Hindlimb muscle (tissue), 1 donor: ENCODE measurements around the gene SCNN1A. TPM values are rescaled to one million over a fixed set of nuclear protein-coding genes. Genes with fewer than 3 reads are reported as not detected.

ENCODE experiments used
- DNase-seq: peaks from one replicate; pipeline ENCODE4 v3.0.0-alpha.2; 2013
- polyA plus RNA-seq: library from polyadenylated mRNA; unstranded; fragments of 120-200 nt; gene quantifications from one replicate; pipeline ENCODE4 v1.2.1, GENCODE V29; 2013; ENCODE audit not compliant: insufficient read length

Gene SCNN1A
- polyA plus RNA-seq, 1 donor, result 0.49 TPM

DNA sequence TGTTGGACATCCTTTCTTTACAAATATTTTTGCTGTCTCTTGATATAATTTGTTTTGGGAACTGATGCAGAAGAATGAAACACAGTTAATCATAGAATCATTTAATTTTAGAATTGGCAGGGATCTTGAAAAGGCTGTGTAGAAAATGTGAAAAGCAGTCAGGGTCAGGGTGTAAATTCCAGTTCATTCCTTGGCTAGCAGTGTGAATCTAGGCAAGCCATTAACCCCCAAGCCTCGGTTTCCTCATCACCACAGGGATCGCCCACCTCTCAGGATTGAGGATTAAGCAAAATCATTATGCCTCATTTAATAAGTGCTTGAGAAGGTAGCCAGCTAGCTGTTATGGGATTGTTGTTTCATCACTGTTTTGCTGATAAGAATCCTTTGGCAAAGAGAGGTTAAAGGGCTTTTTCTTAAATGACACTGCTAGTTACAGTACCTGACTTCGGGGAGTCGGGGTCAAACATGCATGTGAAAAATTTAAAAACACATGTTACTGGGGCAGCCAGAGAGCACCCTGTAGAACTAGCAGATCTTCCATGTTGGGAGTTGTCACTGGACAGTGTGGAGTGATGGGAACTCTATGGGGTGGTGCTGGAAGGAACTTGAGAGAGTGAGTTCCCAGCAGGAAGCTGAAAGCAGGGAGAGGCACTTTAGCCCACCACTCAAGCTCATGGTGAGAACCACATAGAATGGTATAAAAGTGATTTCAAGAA lies 44.2 kb downstream of the SCNN1A start:
- no peak for DNase-seq

- DNase-seq, result no peak
These were observed 45.2 kb downstream of the SCNN1A start for GRCh38 chr12:6330192-6330591.

GRCh38 chr12:6329703-6330064 lies 45.7 kb downstream of the SCNN1A start:
- no peak for DNase-seq

- no peak for DNase-seq
These were observed 46.2 kb downstream of the SCNN1A start for GRCh38 chr12:6328945-6329702.

DNA sequence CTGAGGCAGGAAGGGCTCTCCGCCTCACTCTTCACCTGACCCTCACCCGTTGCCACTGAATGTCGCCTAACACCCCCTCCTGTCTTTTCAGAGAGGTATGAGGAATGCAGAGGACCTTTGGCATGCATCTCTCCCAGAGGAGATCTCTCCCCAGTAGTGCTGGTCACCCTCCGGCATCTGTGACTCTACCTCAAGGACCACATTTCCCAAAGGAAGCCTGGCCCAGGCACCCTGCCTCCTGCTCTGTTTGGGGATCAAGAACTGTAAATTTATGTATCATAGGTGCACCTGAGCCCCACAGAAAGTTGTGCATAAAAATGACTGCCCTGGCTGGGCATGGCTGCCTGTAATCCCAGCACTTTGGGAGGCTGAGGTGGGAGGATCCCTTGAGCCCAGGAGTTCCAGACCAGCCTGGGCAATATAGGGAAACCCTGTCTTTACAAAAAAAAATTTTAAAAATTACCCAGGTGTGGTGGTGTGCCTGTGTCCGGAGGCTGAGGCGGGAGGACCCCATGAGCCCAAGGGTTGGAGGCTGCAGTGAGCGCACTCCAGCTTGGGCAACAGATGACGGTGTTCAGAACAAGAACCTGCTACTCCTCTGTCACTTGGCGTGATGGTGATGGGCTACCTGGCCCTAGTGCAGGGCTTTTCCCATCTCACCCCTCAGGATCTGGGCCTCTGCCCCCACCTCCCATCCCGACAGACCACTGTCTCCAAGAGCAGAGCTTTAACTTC lies 47.2 kb downstream of the SCNN1A start:
- DNase-seq, result no peak

DNA sequence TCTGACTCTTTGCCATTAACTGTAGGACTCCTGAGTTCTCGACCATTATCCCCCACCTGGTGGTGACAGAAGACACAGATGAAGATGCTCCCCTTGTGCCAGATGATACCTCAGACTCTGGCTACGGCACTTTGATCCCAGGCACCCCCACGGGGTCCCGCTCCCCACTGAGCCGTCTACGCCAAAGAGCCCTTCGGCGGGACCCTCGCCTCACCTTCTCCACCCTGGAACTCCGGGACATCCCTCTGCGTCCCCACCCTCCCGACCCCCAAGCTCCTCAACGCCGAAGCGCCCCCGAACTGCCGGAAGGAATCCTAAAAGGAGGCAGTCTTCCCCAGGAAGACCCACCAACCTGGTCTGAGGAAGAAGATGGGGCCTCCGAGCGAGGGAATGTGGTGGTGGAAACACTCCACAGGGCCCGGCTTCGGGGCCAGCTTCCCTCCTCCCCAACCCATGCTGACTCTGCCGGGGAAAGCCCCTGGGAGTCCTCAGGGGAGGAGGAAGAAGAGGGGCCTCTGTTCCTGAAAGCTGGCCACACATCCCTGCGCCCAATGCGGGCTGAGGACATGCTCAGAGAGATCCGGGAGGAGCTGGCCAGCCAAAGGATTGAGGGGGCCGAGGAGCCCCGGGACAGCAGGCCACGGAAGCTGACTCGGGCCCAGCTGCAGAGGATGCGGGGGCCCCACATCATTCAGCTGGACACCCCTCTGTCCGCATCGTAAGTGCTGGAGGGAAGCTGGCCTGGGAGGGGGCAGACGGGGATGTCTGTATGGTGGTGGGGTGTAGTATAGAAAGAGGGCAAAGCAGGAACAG lies 47.9 kb downstream of the SCNN1A start:
- no peak for DNase-seq

DNA sequence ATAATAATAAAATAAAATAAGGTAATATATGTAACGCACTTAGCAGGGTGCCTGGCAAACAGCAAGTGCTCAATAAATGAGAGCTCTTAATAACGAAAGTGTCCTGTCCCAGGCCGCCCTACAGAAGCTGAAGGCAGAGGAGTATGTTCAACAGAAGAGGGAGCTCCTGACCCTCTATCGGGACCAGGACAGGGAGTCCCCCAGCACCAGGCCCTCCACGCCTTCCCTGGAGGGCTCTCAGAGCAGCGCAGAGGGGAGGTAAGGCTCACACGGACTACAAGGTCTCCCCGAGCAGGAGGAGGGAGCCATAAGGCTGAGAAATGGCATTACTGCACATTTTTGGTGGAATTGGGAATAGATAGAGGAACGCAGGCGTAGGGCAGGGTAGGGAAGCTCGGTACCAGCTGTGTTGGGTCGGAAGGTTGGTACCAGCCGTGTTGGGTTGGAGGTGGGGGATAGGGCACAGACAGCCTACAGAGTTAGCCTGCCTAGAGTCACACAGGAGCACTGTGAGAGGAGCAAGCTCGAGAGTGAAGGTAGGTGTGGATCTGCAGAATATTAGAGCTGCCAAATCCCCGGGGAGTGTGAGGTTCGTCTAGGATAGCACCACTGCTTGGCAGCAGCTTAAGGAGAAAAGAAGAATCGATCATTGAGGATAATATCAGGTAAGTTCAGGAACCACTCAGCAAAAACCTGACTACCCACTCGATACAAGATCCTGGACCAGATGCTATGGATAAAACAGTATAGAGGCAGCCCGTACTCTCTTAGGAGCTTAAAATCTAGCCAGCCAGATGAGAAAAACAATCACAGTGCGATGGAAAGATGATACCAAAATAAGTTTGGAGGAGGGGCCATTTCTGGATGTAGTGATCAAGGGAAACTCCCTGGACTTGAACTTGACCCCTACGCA lies 48.8 kb downstream of the SCNN1A start:
- DNase-seq, result no peak

DNA sequence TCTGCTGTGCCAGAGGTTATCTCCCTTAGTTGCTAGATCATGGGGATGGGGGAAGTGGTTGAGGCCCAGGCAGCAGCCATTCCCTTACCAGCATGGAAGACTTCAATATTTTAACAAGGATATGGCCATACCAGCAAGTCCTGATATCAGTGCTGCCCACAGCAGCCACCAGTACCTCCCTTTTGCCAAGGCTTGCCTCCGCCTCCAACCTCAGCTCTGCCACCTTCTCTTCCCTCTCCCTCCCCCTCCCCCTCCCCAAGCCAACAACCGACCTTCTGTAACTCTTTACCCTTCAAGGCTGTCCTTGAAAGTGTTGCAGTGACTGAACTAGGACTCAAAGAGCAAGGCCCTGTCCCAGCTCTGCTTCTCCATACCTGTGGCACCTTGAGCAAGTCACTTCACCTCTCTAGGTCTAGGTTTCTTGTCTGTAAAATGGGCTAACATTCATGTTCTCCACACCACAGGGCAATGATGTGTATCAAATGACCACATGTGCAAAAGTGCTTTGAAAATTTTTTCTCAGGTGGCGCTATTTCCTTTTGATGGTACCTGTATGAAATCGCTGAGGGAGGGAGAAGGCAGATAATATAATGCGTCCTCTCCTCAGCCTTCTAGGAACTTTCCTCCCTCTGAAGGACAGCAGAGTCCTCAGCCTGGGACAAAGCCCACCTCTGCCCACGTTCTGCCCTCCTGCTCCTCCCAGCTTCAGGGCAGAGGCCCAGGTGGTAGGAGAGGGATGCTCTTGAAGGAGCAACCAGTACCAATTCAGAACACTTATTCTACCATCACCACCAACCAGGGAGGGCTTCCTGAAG lies 50.2 kb downstream of the SCNN1A start:
- no peak for DNase-seq

DNA sequence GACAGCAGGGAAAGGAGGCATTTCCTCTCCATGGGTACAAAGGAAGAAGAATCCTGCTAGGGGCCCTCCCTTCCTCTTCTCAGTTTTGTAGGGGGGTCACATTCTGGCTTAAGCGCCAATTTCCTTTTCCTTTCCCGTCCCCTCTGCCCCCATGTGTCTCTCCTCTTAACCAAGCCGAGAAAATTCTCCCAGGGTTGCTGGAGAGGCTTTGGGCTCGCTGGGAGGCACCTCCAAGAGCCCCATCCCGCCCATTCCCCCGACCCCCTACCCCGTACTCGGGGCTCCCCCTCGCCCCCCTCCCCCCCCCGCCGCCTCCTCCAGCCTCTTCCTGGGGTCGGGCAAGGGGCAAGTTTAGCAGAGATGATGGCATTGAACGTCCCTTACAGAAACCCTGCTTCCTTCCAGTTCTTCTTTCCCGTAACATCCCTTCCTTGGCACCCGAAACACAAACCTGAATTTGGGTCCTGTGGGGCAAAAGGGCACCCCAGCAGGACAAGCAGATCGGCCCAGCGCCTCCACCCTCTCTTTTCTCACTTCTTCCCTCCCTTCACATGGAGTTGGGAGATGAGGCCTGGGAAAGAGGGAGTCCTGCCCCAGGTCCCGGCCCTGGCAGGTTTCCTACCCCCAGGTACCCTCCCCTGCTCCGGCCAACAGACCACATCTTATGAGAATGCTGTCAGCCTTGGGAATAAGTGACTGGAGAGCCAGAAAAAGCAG lies 51.2 kb downstream of the SCNN1A start:
- DNase-seq, result no peak

- DNase-seq, result peak; percentile 66
These were observed 51.9 kb downstream of the SCNN1A start for GRCh38 chr12:6323340-6323994.

DNA sequence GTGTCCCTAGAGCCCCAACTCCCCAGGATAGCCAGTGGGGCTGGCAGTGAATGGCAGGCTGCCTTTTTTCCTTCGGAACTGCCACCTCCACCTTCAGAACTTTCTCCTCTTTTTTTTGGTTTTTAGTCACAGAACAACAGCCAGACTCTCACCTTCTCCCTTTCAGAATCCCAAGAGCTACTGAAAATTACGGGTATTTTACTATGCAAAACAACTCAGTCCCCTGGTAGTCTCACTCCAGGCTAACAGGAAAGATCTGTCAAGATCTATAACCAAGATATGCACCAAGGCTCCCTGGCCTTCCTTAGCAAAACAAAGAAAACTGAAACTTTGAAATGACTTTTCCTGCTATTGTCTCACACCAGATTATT lies 52.4 kb downstream of the SCNN1A start:
- no peak for DNase-seq

GRCh38 chr12:6322352-6322751 lies 53.0 kb downstream of the SCNN1A start:
- DNase-seq, result no peak

DNA sequence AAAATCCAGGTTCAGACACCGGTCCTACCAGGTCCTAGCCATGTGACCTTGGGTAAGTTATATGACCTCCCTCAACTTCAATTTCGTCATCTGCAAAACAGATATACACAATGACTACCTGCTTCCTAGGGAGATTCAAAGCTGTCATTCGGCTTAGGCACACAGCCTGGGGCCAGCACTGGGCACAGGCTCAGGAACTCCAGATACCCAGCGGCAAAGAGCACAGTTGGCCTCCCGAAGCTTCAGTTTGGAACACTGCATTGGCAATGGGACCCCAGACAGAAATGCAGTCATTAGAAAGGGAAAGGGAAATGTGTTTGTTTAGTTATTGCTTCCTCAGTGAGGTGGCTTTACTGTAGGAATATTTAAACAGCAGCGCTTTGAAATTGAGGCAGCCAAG lies 53.5 kb downstream of the SCNN1A start:
- no peak for DNase-seq

GRCh38 chr12:6319446-6319845 lies 55.9 kb downstream of the SCNN1A start:
- DNase-seq, result no peak

DNA sequence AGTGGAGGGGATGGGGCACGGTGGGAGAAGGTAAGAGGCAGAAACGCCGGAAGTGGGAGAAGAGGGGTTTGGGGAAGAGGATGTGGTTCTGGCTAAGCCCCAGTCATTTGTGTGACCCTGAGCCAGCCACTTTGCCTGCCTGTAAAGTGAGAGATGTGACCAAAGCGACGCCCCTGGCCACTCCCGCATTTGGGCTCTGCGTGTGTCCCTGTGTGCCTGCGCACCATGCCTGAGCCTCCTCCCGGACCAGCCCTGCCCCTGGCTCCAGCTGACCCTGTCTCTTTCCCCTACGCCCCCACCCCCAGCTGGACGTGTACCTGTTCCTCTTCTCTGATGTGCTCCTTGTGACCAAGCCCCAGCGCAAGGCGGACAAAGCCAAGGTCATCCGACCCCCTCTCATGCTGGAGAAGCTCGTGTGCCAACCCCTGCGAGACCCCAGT lies 56.9 kb downstream of the SCNN1A start:
- no peak for DNase-seq

- DNase-seq, result no peak
These were observed 57.5 kb downstream of the SCNN1A start for GRCh38 chr12:6317693-6318439.

DNA sequence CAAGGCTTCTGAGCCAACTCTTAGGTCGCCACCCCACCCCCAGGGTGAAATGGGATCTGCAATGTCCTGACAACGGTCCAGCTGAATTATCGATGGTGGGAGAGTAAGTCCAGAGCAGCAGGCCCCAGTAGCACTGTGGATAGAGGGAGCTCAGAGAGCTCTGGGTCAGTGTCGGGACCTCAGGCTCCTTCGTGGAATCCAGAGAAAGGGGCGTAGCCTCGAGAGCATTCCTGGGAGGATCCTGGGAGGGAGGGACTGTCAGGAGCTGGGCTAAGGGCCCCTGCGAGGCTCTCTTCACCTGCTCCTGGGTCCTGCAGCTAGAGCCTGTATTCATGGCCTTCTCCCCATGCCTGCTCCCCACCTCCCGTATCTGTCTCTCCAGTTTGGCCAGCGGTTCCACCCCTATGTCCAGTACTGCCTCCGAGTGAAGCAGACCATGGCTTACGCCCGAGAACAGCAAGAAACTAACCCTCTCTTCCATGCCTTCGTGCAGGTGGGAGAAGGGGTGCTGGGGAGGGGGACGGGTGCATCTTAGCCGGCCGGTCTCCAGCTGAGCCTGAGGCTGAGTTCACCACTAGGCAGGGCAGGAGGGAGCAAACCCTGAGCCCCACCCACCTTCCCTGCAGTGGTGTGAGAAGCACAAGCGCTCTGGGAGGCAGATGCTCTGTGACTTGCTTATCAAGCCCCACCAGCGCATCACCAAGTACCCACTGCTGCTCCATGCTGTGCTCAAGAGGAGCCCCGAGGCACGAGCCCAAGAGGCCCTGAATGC lies 58.3 kb downstream of the SCNN1A start:
- DNase-seq, result no peak
